Activated CD4-positive, alpha-beta T cell treated with anti-CD3 and anti-CD28 coated beads for 36 hours (primary cell): ENCODE measurements around the gene ELAVL3. TPM values are rescaled to one million over a fixed set of nuclear protein-coding genes. Genes with fewer than 3 reads are reported as not detected.

Source experiments
- ATAC-seq: fragments of 200-7000 bp; cut with Tn5 transposase; one replicate; pipeline ENCODE4 v1.10.0; 2021; ENCODE audit warnings: mild to moderate bottlenecking, moderate library complexity
- CTCF ChIA-PET: fragments of 350-600 bp; sonication (Branson Sonifier 250); formaldehyde crosslinking; loops from one replicate; lab custom pipeline; 2021; ENCODE audit warnings: antibody characterized with exemption; lab: Charles Lee
- POLR2A ChIA-PET: fragments of 350-600 bp; sonication (Branson Sonifier 250); formaldehyde crosslinking; loops from one replicate; lab custom pipeline; 2021; ENCODE audit warnings: antibody characterized with exemption, inconsistent platforms; lab: Charles Lee
- DNase-seq: peaks from one replicate; pipeline ENCODE4 v3.0.0-alpha.2; 2020
- H3K27ac Mint-ChIP-seq: one replicate; pipeline ENCODE4 v1.8.0; 2021; ENCODE audit warnings: mixed read lengths
- H3K27me3 Mint-ChIP-seq: one replicate; pipeline ENCODE4 v1.8.0; 2021; ENCODE audit warnings: mixed read lengths
- H3K36me3 Mint-ChIP-seq: one replicate; pipeline ENCODE4 v1.8.0; 2021; ENCODE audit warnings: low read depth, mixed read lengths
- H3K4me1 Mint-ChIP-seq: one replicate; pipeline ENCODE4 v1.8.0; 2021; ENCODE audit warnings: mixed read lengths
- H3K4me3 Mint-ChIP-seq: one replicate; pipeline ENCODE4 v1.8.0; 2021; ENCODE audit warnings: mild to moderate bottlenecking, moderate library complexity, mixed read lengths
- H3K9me3 Mint-ChIP-seq: one replicate; pipeline ENCODE4 v1.8.0; 2021; ENCODE audit warnings: low read depth, mixed read lengths
- intact Hi-C, 2 experiments: fragments of 100-400 bp; cut with DNase I in 1 of 2; cut with micrococcal nuclease in 1 of 2; formaldehyde crosslinking; loops; one replicate each; pipeline versions ENCODE4 v1.14.2 to v1.15.1; 2022 to 2024; cut with DNase I, micrococcal nuclease
- total RNA-seq, 2 experiments: library from RNA; stranded (reverse); gene quantifications; one replicate each; pipeline ENCODE4 v1.2.3, GENCODE V29; 2021

The ELAVL3 gene
- total RNA-seq, 2 experiments from 2014 or later, result 0.09 TPM; not detected in 1

GRCh38 chr19:11485245-11485837 is 4.5 kb upstream of the ELAVL3 start:
- intact Hi-C loops, result no loop called here
- ATAC-seq (no peak), DNase-seq (no peak)
- peaks cover 12% of the 10 kb centered on the region for H3K27me3 Mint-ChIP-seq
- peaks cover 18% of the 10 kb centered on the region for H3K36me3 Mint-ChIP-seq
- peaks cover 14% of the 10 kb centered on the region for H3K4me1 Mint-ChIP-seq
- no peaks in the 10 kb centered on the region for H3K9me3 Mint-ChIP-seq
- no peak overlapping the region for H3K27ac Mint-ChIP-seq
- ChIA-PET POLR2A (interaction anchor here (0.6 kb wide), 1 partner anchor 139 kb away, joined by 4 read pairs; no protein-coding TSS in a partner anchor), CTCF (interaction anchor here (0.6 to 1.2 kb wide), 6 partner anchors 8 to 1488 kb away, joined by 3 to 4 read pairs (median 3); partner anchors contain the start of gene EPOR)
- no peak overlapping the region for H3K4me3 Mint-ChIP-seq

- CTCF ChIA-PET, result interaction anchor here (0.7 to 1.7 kb wide), 20 partner anchors 22 to 1503 kb away, joined by 3 to 16 read pairs (median 4); partner anchors contain the start of genes ECSIT, EPOR, RAB3D and SWSAP1
- no peaks in the 10 kb centered on the region for H3K9me3 Mint-ChIP-seq
Measured at GRCh38 chr19:11483366-11484111, 2.7 kb upstream of the ELAVL3 start.

DNA sequence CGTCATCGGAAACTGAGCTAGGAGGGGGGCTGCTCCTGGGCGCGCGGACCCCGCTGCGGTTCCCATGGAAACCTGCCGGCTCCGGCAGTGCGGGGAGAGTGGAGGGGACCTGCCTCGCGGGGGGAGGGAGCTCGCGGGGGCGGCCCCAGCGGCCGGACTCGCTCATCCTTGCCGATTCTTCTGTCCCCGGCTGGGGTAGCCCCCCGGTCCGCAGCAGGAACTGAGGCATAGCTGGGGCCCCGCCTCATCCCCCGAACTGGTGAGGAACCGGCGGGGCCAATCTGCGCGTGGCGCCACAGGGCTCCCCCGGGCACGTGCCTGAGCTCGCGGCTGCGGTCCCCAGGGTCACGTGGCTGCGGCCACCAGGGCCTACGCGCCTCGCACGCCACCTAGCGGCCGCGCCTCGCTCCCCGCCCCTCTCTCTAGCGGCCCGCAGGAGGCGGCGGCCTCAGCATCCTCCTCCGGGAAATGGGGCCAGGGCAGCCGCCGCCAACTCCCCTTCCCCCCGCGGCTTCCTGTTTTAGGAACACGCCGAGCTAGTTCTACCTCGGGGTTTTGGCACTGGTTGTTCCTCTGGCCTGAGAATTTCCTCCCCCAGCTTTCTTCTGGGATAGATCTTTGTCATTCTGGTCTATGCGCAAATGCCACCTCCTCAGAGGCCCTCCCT is 1.7 kb upstream of the ELAVL3 start:
- Mint-ChIP-seq H3K4me3 (peak overlapping the region; percentile 66), H3K27me3 (peaks cover 20% of the 10 kb centered on the region), H3K4me1 (peaks cover 17% of the 10 kb centered on the region), H3K9me3 (no peaks in the 10 kb centered on the region), H3K27ac (peak overlapping the region; percentile 78), H3K36me3 (peaks cover 10% of the 10 kb centered on the region)
- ChIA-PET CTCF (interaction anchor here (0.6 to 1.7 kb wide), 29 partner anchors 23 to 1504 kb away, joined by 3 to 16 read pairs (median 4); partner anchors contain the start of genes CCDC159, ECSIT, EPOR and RAB3D), POLR2A (interaction anchor here (0.5 to 1.3 kb wide), 4 partner anchors 30 to 386 kb away, joined by 3 to 4 read pairs (median 3); partner anchors contain the start of gene SWSAP1)
- intact Hi-C loops, result loop anchor here (1.0 to 5.0 kb wide), 17 partner anchors 22 to 345 kb away; partner anchors contain the start of genes ECSIT (in 2 of the 2), ODAD3 (in 2 of the 2), PRKCSH (in 2 of the 2) and ZNF653 (in 2 of the 2)
- DNase-seq (peak; percentile 93), ATAC-seq (peak; percentile 64)

More at GRCh38 chr19:11483366-11484111, 2.7 kb upstream of the ELAVL3 start:
- intact Hi-C loops, result loop anchor here (2.0 to 5.0 kb wide), 5 partner anchors 21 to 191 kb away; partner anchors contain the start of genes ECSIT (in 1 of the 2) and ZNF653 (in 1 of the 2)
- H3K4me3 Mint-ChIP-seq, result no peak overlapping the region
- peaks cover 17% of the 10 kb centered on the region for H3K4me1 Mint-ChIP-seq
- no peak overlapping the region for H3K27ac Mint-ChIP-seq
- peaks cover 10% of the 10 kb centered on the region for H3K36me3 Mint-ChIP-seq
- POLR2A ChIA-PET, result interaction anchor here (0.6 kb wide), 1 partner anchor 387 kb away, joined by 3 read pairs; no protein-coding TSS in a partner anchor
- DNase-seq (no peak), ATAC-seq (no peak)
- peaks cover 18% of the 10 kb centered on the region for H3K27me3 Mint-ChIP-seq

DNA sequence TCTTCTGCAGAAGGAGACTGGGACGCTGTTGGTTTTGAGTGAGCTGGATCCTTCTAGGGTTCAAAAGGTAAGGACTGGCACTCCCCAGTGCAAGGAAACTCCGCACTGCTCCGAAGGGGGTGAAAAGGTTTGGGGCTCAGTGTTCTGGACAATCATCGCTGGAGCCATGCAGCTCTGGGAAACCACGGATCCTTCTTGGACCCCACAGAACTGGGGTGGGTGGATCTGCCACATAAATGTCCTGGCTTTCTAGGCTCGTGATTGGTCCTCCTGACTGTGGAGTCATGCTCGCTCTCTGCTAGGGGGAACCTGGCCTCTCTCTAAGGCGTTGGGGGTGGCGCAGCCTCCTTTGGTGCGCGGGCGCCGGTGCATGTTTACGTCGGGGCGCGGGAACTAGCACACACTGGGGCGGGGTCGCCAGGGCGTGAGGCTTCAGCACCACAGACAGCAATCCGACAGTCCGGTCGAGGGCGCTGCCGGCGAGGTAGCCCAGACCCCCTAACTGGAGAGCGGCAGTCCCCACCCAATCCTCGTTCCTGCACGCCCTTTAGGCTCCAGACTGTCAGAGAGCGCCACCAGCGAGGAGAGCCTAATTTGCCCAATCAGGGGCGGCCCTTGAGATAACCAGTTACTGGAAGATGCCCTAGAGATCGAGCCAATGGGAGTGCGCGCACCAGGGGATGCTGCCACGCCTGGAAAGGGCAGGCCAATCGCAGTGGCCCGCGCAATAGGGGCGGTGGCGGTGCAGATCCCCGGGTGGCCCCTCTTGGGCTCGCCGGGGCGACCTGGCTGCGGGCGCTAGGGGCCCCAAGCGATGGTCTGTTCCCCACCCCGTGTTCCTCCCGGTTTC is 913 bp upstream of the ELAVL3 start:
- peaks cover 20% of the 10 kb centered on the region for H3K27me3 Mint-ChIP-seq
- intact Hi-C loops, result loop anchor here (1.0 to 5.0 kb wide), 17 partner anchors 23 to 344 kb away; partner anchors contain the start of genes ECSIT (in 2 of the 2), ODAD3 (in 2 of the 2), PRKCSH (in 2 of the 2) and ZNF653 (in 2 of the 2)
- H3K4me1 Mint-ChIP-seq, result peaks cover 17% of the 10 kb centered on the region
- H3K4me3 Mint-ChIP-seq, result peak overlapping the region; percentile 66
- no peaks in the 10 kb centered on the region for H3K9me3 Mint-ChIP-seq
- peak; percentile 92 for ATAC-seq
- H3K36me3 Mint-ChIP-seq, result peaks cover 10% of the 10 kb centered on the region
- POLR2A ChIA-PET, result interaction anchor here (1.3 kb wide), 1 partner anchor 107 kb away, joined by 4 read pairs; the partner anchor contains the start of gene SWSAP1
- CTCF ChIA-PET, result interaction anchor here (0.6 to 1.7 kb wide), 19 partner anchors 24 to 1464 kb away, joined by 3 to 16 read pairs (median 4); partner anchors contain the start of genes ECSIT, EPOR, RAD23A and SWSAP1
- peak overlapping the region; percentile 78 for H3K27ac Mint-ChIP-seq
- DNase-seq, result peak; percentile 92

DNA sequence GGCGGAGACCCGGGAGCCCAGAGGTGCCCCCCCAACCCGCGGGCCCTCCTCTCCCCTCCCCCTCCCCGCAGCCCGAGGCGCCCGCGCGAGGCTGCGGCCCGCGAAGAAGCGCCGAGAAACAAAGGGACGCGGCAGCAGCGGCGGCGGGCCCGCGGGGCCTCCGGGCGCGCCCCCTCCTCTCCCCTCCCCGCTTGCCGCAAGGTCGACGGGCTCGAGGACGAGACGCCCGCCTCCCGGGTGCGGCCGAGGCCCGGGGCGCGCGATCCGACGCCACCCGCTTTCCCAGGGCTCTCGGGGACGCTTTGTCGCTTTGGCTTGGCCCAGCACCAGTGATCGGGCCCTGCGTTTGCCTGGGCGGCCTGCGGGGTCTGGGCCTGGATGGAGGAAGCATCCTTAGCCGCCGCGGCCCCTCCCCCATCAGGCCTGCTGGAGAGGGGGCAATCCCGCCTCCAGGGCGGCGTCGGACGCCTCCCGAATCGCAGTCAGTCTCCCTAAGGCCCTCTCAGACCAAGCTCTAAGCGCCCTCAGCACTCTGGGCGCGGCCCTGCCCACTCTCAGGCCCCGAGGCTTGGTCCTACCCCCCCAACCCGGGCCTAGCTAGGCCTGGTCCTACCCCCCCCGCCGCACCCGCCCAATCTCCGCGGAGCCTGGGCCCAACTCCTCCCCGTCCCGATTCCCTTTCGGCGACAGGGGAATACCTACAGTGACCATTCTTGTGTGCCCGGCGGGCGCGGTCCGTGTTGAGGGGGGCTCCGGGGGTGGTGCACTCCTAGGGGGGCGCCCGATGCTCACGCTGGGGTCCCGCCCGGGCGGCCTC is 740 bp downstream of the ELAVL3 start:
- POLR2A ChIA-PET, result no interaction called here
- CTCF ChIA-PET, result no interaction called here
- Mint-ChIP-seq H3K9me3 (no peaks in the 10 kb centered on the region), H3K36me3 (peaks cover 9% of the 10 kb centered on the region), H3K27ac (no peak overlapping the region), H3K27me3 (peaks cover 20% of the 10 kb centered on the region), H3K4me3 (no peak overlapping the region), H3K4me1 (peaks cover 17% of the 10 kb centered on the region)
- intact Hi-C loops, result loop anchor here in 1 of 2 experiments (5.0 kb wide), 1 partner anchor 188 kb away; no protein-coding TSS in a partner anchor
- ATAC-seq (no peak), DNase-seq (no peak)

DNA sequence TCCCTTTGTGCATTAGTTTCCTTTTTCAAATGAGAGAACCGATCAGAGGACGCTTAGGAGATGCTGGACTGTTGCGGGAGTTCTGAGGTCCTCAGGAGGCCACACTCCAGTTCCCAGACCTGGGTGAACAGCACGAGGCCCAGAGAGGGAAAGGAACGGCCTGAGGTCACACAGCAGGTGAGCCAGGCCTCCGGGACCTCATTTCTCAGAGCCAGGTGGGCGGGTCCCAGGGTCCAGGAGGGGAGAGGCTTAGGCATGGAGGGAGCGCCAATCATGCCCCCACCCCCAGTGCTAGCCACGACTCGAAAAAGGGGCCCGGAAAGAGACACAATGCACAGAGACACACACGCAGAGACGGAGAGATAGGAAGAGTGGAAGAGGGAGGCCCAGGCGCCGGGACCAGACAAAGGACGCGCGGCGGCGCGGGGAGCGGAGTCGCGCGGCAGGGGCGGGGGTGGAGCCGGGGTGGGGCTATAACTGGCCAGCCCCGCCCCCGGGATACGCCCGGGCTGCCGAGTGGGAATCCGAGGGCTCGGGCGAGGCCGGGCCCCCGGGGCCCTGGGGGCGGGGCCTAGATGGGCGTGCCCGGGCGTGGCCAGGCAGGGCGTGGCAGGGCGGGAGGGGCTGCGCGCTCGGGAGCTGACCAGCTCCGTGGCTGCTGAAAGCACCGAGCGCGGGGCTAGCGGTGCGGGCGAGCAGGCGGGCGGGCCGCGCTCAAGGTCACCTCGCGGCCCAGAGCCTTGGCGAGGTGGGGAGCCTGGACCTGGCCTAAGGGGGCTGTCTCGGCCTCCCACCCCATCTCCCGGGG is 1.6 kb downstream of the ELAVL3 start:
- POLR2A ChIA-PET, result no interaction called here
- no peak for ATAC-seq

DNA sequence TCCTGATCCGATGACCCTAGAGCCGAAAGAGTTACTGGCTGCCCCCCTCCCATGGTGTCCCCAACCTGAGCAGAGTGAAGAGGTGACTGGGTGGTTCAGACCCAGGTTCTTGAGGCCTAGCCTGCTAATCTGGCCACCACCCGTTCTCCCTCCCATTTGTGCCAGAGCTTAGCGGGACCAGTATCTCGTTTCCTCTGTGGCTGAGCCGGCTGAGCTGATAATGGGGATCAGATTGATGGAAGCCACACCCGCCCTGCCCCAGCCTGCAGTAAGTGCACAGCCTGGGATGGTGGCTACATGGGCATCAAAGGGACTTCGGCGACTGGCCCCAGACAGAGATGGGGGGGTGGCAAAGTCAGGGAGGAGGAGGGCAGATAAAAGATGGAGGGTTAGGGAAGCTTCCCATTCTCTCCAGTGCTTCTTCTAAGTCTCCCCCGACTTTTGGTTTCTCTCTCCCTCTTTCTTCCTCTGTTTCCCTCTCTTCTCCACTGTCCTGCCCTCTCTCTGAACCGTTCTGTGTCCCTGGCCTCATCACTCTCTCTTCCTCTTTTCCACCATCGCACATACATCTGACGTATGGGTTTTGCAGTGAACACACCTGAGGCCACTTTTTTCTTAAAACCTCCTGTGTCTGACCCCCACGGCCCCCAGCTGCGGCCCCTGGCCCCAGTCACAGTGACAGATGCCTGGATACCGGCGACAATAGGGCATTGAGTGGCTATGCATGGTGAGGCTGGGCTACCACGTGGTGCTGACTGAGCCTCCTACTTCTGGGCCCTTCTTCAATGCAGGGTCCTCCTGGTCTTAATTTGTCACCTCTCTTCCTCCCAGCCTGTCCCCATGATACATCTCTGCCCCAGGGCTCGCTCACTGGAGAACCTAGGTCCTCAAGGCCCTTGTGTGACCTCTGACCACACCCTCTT is 2.4 kb downstream of the ELAVL3 start:
- DNase-seq, result no peak
- Mint-ChIP-seq H3K27ac (no peak overlapping the region), H3K36me3 (peaks cover 3% of the 10 kb centered on the region), H3K27me3 (peaks cover 20% of the 10 kb centered on the region), H3K4me3 (no peak overlapping the region), H3K4me1 (peaks cover 17% of the 10 kb centered on the region), H3K9me3 (no peaks in the 10 kb centered on the region)
- ChIA-PET CTCF (interaction anchor here (0.8 kb wide), 1 partner anchor 104 kb away, joined by 3 read pairs; the partner anchor contains the start of gene SWSAP1), POLR2A (no interaction called here)
- no peak for ATAC-seq
- intact Hi-C loops, result no loop called here

More for the DNA sequence above, 1.6 kb downstream of the ELAVL3 start:
- H3K9me3 Mint-ChIP-seq, result no peaks in the 10 kb centered on the region
- no peak overlapping the region for H3K27ac Mint-ChIP-seq
- H3K36me3 Mint-ChIP-seq, result peaks cover 7% of the 10 kb centered on the region
- H3K4me3 Mint-ChIP-seq, result no peak overlapping the region
- peaks cover 20% of the 10 kb centered on the region for H3K27me3 Mint-ChIP-seq
- peaks cover 17% of the 10 kb centered on the region for H3K4me1 Mint-ChIP-seq
- CTCF ChIA-PET, result no interaction called here
- intact Hi-C loops, result no loop called here
- DNase-seq, result peak; percentile 72

GRCh38 chr19:11475861-11476260 is 5.0 kb downstream of the ELAVL3 start:
- Mint-ChIP-seq H3K27ac (no peak overlapping the region), H3K27me3 (peaks cover 10% of the 10 kb centered on the region), H3K4me1 (peaks cover 3% of the 10 kb centered on the region), H3K36me3 (no peaks in the 10 kb centered on the region), H3K9me3 (no peaks in the 10 kb centered on the region), H3K4me3 (no peak overlapping the region)
- no peak for DNase-seq
- no peak for ATAC-seq
- POLR2A ChIA-PET, result no interaction called here
- CTCF ChIA-PET, result no interaction called here
- intact Hi-C loops, result no loop called here
